RPMI7951 (cell line): Measurements from ENCODE around the gene PODXL. TPM values are rescaled to one million over a fixed set of nuclear protein-coding genes. Genes with fewer than 3 reads are reported as not detected.
"Not testable (repeated sequence)": the region's sequence is repeated elsewhere in the genome, so short reads cannot be mapped to it uniquely, and the experiment has no call there.

Experiments
- DNase-seq: peaks from one replicate; pipeline ENCODE4 v3.0.0-alpha.2; 2012; ENCODE audit warnings: low read depth
- total RNA-seq: library from RNA; depleted of rRNA; stranded (reverse); fragments of >200 nt; shearing (Covaris generic); gene quantifications from 2 replicates; pipeline ENCODE4 v1.2.3, GENCODE V29; 2014

Gene PODXL
- total RNA-seq, 1 experiment from 2014 or later = 48.2 TPM

- DNase-seq = peak; percentile 89
Measured at GRCh38 chr7:131538071-131538812, 18.2 kb downstream of the PODXL start.

- peak; percentile 97 for DNase-seq
Measured at GRCh38 chr7:131537571-131537978, 18.9 kb downstream of the PODXL start.

GRCh38 chr7:131536361-131536849 is 20.0 kb downstream of the PODXL start:
- DNase-seq = no peak

- no peak for DNase-seq
Measured at GRCh38 chr7:131533566-131534561, 22.6 kb downstream of the PODXL start.

GRCh38 chr7:131533151-131533559 is 23.3 kb downstream of the PODXL start:
- DNase-seq = no peak

GRCh38 chr7:131532570-131533091 is 23.8 kb downstream of the PODXL start:
- no peak for DNase-seq

- no peak for DNase-seq
Measured at GRCh38 chr7:131530137-131530536, 26.3 kb downstream of the PODXL start.

GRCh38 chr7:131529617-131530016 is 26.8 kb downstream of the PODXL start:
- no peak for DNase-seq

- no peak for DNase-seq
Measured at GRCh38 chr7:131529179-131529578, 27.2 kb downstream of the PODXL start.

GRCh38 chr7:131527456-131527855 is 29.0 kb downstream of the PODXL start:
- DNase-seq = no peak

GRCh38 chr7:131525820-131526219 is 30.6 kb downstream of the PODXL start:
- DNase-seq = no peak

GRCh38 chr7:131524703-131525102 is 31.7 kb downstream of the PODXL start:
- no peak for DNase-seq

- no peak for DNase-seq
Measured at GRCh38 chr7:131524115-131524514, 32.3 kb downstream of the PODXL start.

- peak; percentile 77 for DNase-seq
Measured at GRCh38 chr7:131522325-131522930, 34.0 kb downstream of the PODXL start.

- DNase-seq = peak; percentile 67
Measured at GRCh38 chr7:131521651-131522163, 34.7 kb downstream of the PODXL start.

- DNase-seq = no peak
Measured at GRCh38 chr7:131518626-131519025, 37.8 kb downstream of the PODXL start.

- no peak for DNase-seq
Measured at GRCh38 chr7:131517218-131517923, 39.1 kb downstream of the PODXL start.

GRCh38 chr7:131515471-131515870 is 41.0 kb downstream of the PODXL start:
- not testable (repeated sequence) for DNase-seq

GRCh38 chr7:131513245-131514061 is 43.0 kb downstream of the PODXL start:
- peak; percentile 82 for DNase-seq
